ENCODE data around the gene SPSB1.

SPSB1 gene

DNA sequence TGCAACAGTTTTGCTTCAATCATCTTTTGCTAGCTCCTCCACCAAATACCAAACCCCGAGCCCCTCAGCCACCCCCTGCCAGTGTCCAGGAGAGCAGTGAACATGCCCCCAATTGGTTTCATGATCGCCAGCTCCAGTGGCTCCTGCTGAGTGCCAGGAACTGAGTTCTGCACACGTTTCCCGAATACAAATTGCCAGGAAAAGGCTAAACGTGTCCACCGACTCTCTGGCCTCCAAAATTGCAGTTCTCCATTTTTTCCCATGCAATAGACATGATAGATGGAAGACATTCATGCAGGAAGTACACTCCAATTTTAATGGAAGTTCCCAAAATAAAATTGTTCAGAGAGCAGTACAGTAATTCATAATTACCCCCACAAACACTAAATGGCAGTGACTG, 101.3 kb downstream of the SPSB1 start:
- peaks cover 3% of the 10 kb centered on the region in 2 donors for H3K4me1 Mint-ChIP-seq (ENCODE audit: low read depth in 2 of 2)

DNA sequence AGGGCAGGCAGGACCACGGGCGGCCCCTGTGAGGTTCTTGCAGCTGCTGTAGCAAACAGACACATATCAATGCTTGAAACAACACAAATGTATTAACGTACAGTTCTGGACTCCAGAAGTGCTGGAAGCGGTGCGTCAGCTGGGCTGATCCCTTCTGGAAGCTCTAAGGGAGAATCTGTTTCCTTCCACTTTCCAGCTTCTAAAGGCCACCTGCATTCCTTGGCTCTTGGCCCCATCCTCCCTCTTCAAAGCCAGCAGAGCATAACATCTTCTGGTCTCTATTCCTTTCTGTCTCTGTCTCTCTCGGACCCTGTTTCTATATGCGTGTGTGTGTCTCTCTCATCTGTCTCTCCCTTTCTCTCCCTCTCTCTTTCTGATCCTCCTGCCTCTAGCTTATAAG, 102.3 kb downstream of the SPSB1 start:
- DNase-seq (no peak), ATAC-seq (replicated peaks) (no peak)
- peaks cover 3% of the 10 kb centered on the region for H3K36me3 Mint-ChIP-seq (ENCODE audit: insufficient read depth)
- peaks cover 0 to 3% of the 10 kb centered on the region in 2 donors for H3K4me1 Mint-ChIP-seq (ENCODE audit: low read depth in 2 of 2)
- H3K27me3 Mint-ChIP-seq, result peaks cover 0 to 29% of the 10 kb centered on the region in 2 donors
- no peak overlapping the region for H3K4me3 Mint-ChIP-seq
- peaks cover 0 to 2% of the 10 kb centered on the region in 2 donors for H3K9me3 Mint-ChIP-seq
- no peak overlapping the region for H3K27ac Mint-ChIP-seq

More for the DNA sequence above, 101.3 kb downstream of the SPSB1 start:
- DNase-seq (no peak), ATAC-seq (replicated peaks) (no peak)
- peaks cover 0 to 39% of the 10 kb centered on the region in 2 donors for H3K27me3 Mint-ChIP-seq
- no peak overlapping the region for H3K27ac Mint-ChIP-seq
- H3K9me3 Mint-ChIP-seq, result peaks cover 0 to 2% of the 10 kb centered on the region in 2 donors
- no peak overlapping the region for H3K4me3 Mint-ChIP-seq
- H3K36me3 Mint-ChIP-seq (ENCODE audit: insufficient read depth), result no peaks in the 10 kb centered on the region

DNA sequence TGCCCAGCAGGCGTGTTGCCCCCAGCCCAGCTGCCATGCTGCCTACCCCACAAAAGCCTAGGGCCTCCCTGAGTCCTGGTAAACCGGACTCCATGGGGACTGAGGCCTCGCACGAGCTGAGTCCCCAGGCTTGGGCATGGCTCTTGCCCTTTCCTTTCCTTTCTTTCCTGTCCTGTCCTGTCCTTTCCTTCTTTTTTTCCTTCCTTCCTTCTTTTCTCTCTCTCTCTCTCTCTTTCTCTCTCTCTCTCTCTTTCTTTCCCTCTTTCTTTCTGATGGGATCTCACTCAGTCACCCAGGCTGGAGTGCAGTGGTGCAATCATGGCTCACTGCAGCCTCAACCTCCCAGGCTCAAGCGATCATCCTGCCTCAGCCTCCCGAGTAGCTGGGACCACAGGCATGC, 104.4 kb downstream of the SPSB1 start:
- H3K27me3 Mint-ChIP-seq, result peaks cover 0 to 14% of the 10 kb centered on the region in 2 donors
- H3K36me3 Mint-ChIP-seq (ENCODE audit: insufficient read depth), result peaks cover 3% of the 10 kb centered on the region
- H3K27ac Mint-ChIP-seq, result no peak overlapping the region

DNA sequence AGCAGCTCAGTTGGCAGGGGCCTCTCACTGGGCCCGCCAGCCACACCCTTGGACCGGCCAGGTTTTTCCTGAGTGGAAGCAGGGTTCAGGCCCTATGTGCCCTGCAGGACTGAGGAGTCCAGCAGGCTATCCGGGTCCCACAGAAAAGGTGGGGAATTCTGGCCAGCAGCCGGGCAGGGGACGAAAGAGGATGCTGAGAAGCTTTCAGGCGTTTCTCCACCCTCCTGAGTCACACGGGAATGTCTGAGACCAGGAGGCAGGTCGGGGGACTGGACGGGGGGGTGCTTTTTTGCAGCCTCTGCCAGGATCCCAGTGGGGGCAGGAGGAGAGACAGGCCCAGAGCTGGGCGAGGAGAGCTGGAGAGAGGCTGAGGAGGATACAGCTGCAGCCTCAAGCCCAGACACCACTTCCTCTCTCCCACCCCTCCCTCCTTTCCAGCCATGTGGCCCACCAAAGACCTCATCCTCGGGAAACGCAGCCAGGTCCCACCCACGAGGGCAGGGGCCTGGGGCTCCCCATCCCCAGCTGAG, 105.4 kb downstream of the SPSB1 start:
- Mint-ChIP-seq H3K27ac (no peak overlapping the region), H3K36me3 (ENCODE audit: insufficient read depth) (peaks cover 3% of the 10 kb centered on the region), H3K9me3 (peaks cover 0 to 2% of the 10 kb centered on the region in 2 donors), H3K4me3 (no peak overlapping the region), H3K4me1 (ENCODE audit: low read depth in 2 of 2) (peaks cover 3 to 5% of the 10 kb centered on the region in 2 donors), H3K27me3 (peaks cover 0 to 4% of the 10 kb centered on the region in 2 donors)
- no peak for ATAC-seq (replicated peaks)
- DNase-seq, result no peak

More for the DNA sequence above, 104.4 kb downstream of the SPSB1 start:
- H3K4me3 Mint-ChIP-seq, result no peak overlapping the region
- DNase-seq (no peak), ATAC-seq (replicated peaks) (no peak)
- peaks cover 3% of the 10 kb centered on the region in 2 donors for H3K4me1 Mint-ChIP-seq (ENCODE audit: low read depth in 2 of 2)
- peaks cover 0 to 2% of the 10 kb centered on the region in 2 donors for H3K9me3 Mint-ChIP-seq

DNA sequence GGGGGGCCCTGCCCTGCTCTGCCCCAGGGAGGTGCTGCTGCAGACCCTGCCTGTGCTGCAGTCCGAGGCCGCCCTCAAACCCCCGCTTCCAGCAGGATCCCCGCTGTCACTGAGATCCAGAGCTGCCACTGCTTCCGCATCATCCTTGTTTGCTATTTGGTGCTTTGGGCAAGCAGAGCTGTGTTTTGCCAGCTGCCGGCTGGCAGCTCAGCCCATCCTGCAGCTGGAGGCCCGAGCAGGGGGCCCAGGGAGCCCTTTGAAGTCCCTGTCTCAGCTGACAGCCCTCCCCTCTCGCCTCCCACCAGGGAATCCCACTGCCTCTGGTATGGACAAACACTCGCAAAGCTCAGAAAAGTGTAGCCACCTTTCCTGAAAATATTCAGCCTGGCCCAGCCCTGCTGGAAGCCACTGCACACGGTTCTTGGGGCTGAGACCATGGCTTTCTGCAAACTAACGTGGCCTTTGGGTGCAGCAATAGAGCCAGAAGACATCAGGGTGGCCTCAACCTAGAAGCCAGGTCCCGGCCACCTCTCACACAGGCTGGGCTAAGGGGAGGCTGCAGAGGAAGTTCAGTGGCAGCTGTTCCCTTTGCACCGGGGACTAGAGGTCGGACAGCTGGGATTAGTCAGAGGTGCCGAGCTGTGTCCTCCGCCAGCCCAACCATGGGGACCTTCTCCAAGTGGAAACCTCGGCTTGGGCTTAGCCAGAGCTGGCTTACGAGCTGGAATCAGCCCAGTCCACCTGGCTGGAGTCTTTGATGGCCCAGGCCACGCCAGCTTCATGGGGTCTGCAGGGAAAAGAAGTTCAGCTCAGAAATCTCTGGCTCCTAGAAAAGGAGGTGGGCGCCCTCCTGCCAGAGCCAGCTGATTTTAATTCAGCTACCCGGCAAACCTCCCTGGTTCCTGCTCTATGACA, 107.1 kb downstream of the SPSB1 start:
- DNase-seq (no peak), ATAC-seq (replicated peaks) (no peak)
- H3K27me3 Mint-ChIP-seq, result no peaks in the 10 kb centered on the region
- no peak overlapping the region for H3K27ac Mint-ChIP-seq
- H3K36me3 Mint-ChIP-seq (ENCODE audit: insufficient read depth), result peaks cover 3% of the 10 kb centered on the region
- H3K4me1 Mint-ChIP-seq (ENCODE audit: low read depth in 2 of 2), result peaks cover 3 to 5% of the 10 kb centered on the region in 2 donors
- H3K4me3 Mint-ChIP-seq, result no peak overlapping the region
- H3K9me3 Mint-ChIP-seq, result peaks cover 0 to 2% of the 10 kb centered on the region in 2 donors

DNA sequence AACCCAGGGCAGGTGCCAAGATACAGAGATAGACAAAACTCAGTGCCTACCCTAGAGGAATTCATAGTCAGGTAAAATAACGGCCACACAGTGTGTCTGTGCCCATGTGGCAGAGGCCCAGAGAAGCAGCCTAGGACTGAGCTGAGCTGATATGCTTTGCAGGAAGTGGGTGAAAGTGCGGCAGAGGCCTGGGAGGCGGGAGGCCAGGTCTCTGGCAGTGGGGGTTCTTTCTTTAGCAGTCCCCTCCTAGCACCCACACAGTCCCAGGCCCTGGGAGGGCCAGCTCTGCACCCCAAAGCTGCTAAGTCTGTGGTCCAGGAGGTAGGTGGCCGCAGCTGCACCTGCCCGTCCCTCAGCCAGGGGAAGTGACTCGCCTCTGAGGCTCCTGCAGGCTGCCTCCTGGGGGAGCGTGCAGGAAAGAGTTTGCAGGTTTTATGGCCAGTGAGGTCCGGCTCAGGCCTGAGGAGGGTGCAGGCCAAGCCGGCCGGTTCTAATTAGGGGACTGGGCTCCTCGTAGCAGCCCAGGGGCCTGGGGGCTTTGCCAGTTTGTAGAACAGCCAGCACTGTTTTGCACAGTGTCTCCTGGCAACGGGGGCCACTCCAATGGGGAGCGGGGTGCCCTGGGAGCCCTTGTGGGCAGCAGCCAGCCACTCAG, 107.9 kb downstream of the SPSB1 start:
- peaks cover 3% of the 10 kb centered on the region for H3K36me3 Mint-ChIP-seq (ENCODE audit: insufficient read depth)
- ATAC-seq (replicated peaks), result peak; percentile 35
- no peak overlapping the region for H3K27ac Mint-ChIP-seq
- H3K4me3 Mint-ChIP-seq, result no peak overlapping the region
- no peak for DNase-seq
- peaks cover 3 to 5% of the 10 kb centered on the region in 2 donors for H3K4me1 Mint-ChIP-seq (ENCODE audit: low read depth in 2 of 2)
- H3K9me3 Mint-ChIP-seq, result no peaks in the 10 kb centered on the region
- H3K27me3 Mint-ChIP-seq, result no peaks in the 10 kb centered on the region

DNA sequence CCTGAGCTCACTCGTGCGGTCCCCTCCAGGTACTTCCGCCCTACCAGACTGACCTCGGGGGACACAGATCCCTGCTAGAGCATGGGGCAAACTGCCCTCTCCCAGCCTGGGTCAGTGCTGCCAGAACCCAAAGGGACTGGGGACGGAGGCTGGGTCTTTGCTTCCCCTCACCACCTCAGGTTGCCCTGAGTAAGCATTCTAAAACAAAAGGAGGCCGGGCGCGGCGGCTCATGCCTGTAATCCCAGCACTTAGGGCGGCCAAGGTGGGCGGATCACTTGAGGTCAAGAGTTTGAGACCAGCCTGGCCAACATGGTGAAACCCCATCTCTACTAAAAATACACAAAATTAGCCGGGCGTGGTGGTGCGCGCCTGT, 108.4 kb downstream of the SPSB1 start:
- Mint-ChIP-seq H3K27me3 (no peaks in the 10 kb centered on the region), H3K9me3 (no peaks in the 10 kb centered on the region), H3K4me1 (ENCODE audit: low read depth in 2 of 2) (peaks cover 3 to 5% of the 10 kb centered on the region in 2 donors), H3K27ac (no peak overlapping the region), H3K4me3 (no peak overlapping the region), H3K36me3 (ENCODE audit: insufficient read depth) (peaks cover 3% of the 10 kb centered on the region)
- DNase-seq (no peak), ATAC-seq (replicated peaks) (no peak)

DNA sequence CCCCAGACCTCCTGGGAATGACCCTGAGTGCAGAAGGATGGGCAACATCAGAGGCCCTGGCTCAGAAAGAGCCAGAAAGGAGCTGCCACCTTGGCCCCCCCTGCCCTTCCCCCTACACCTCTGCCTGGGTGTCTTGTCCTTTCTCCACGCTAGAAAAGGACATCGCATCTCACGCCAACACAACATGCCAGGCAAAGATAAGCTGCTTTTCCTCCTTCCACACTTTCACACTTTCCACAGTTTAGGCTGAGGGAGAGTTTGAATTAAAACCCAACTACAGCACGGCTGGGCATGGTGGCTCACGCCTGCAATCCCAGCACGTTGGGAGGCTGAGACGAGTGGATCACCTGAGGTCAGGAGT, 109.5 kb downstream of the SPSB1 start:
- H3K27me3 Mint-ChIP-seq, result no peaks in the 10 kb centered on the region
- no peaks in the 10 kb centered on the region for H3K9me3 Mint-ChIP-seq
- peaks cover 3% of the 10 kb centered on the region for H3K36me3 Mint-ChIP-seq (ENCODE audit: insufficient read depth)
- no peak for ATAC-seq (replicated peaks)
- DNase-seq, result no peak
- no peak overlapping the region for H3K4me3 Mint-ChIP-seq
- H3K4me1 Mint-ChIP-seq (ENCODE audit: low read depth in 2 of 2), result peaks cover 3 to 5% of the 10 kb centered on the region in 2 donors
- no peak overlapping the region for H3K27ac Mint-ChIP-seq

DNA sequence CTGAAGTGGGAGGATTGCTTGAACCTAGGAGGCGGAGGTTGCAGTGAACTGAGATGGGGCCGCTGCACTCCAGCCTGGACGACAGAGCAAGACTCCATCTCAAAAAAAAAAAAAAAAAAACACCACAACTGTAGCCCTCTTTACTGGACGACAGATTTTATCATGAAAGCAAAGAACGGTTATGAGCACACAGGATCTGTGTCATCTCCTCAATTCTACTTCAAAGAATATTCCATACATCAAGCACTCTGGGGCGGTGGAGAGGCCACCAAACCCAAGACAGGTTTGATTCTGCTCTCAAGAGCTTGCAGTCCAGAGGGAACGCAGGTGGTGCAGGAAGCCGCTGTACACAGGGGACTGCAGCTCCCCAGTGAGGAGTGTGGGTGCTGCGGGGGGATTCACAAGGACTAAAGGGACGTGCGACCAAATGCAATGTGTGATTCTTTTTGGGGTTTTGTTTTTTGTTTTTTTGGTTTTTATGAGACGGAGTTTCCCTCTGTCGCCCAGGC, 110.1 kb downstream of the SPSB1 start:
- DNase-seq (no peak), ATAC-seq (replicated peaks) (no peak)
- Mint-ChIP-seq H3K4me1 (ENCODE audit: low read depth in 2 of 2) (peaks cover 3 to 5% of the 10 kb centered on the region in 2 donors), H3K27ac (no peak overlapping the region), H3K9me3 (no peaks in the 10 kb centered on the region), H3K4me3 (no peak overlapping the region), H3K27me3 (no peaks in the 10 kb centered on the region), H3K36me3 (ENCODE audit: insufficient read depth) (peaks cover 3% of the 10 kb centered on the region)

DNA sequence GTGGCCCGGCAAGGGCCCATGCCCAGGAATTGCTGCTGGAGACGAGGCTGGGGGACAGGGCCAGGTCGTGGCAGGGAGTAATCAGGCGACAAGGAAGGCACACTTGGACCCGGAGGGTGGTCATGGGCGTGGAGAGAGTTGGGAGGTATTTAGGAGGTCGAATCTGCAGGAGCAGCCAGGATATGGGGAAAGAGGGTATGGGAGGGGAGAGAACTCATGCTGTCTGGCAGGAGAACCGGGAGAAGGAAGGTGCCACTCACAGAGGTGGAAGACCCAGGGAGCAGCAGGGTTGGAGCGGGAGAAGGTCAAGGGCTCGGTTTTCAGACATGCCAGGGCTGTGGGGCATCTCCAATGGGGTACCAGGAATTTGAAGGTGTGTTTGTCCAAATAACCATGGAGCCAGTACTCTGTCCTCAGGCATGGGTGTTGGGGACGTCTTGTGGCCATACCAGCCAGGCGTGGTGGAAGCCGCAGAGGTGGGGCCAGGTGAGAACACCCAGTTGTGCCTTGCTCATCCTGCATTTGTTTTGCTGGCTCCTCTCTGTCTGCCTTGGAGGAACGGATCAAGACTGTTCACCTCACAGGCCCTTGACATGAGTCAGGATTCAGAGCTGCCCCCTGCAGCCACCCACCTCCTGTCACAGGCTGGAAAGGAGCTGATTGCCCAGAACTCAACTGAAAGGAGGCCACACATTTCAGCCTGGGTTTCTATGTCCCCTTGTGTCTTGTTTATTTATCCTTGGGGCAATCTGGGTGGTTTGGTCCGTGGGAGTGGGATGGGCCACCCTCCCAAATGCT, 111.6 kb downstream of the SPSB1 start:
- Mint-ChIP-seq H3K36me3 (ENCODE audit: insufficient read depth) (peaks cover 3% of the 10 kb centered on the region), H3K9me3 (no peaks in the 10 kb centered on the region), H3K27ac (no peak overlapping the region), H3K27me3 (no peaks in the 10 kb centered on the region), H3K4me3 (no peak overlapping the region), H3K4me1 (ENCODE audit: low read depth in 2 of 2) (peaks cover 0 to 5% of the 10 kb centered on the region in 2 donors)
- DNase-seq (no peak), ATAC-seq (replicated peaks) (no peak)

DNA sequence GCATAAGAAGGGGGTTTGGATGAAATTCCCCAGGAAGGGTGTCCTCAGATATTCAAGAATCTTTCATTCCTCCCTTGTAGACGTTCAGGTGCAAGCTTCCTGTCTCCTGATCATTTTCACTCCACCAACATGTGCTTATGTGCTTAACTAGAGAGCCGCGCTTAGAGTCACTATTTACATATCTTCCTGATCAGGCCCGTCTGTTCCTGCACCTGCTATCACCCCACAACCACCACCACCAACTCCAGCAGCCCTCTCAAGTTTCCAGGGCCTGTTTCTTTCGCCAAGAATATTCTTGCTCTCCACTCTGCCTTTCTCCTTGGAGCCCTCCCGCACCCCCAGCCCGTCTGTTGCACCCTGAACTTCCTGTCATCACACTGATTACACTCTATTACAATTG, 113.4 kb downstream of the SPSB1 start:
- Mint-ChIP-seq H3K36me3 (ENCODE audit: insufficient read depth) (peaks cover 4% of the 10 kb centered on the region), H3K9me3 (peaks cover 0 to 5% of the 10 kb centered on the region in 2 donors), H3K27me3 (no peaks in the 10 kb centered on the region), H3K27ac (no peak overlapping the region), H3K4me3 (no peak overlapping the region), H3K4me1 (ENCODE audit: low read depth in 2 of 2) (peaks cover 3 to 4% of the 10 kb centered on the region in 2 donors)
- ATAC-seq (replicated peaks) (no peak), DNase-seq (no peak)

DNA sequence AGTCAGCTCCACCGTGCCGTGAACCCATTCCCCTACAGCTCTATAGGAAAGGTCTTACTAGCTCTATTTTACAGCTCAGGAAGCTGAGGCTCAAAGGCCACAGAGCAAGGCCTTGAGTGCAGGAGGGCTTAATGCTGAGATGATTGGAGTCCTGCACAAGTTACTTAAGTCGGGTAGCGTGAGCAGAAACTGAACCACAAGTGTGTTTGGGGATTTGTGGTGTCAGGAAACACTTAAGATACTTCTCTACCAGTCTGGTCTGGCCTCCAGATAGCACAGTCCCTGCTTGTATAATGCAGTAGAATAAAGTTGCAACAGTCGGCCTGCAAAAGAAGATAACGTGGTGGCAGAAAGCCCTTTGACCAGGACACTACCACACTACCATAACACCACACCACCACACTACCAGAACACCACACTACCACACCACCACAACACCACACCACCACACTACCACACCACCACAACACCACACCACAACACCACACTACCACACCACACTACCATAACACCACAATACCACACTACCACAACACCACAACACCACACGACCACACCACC, 118.1 kb downstream of the SPSB1 start:
- peaks cover 14 to 16% of the 10 kb centered on the region in 2 donors for H3K4me1 Mint-ChIP-seq (ENCODE audit: low read depth in 2 of 2)
- peaks cover 0 to 8% of the 10 kb centered on the region in 2 donors for H3K9me3 Mint-ChIP-seq
- peak overlapping the region; percentile 77 to 83 for H3K27ac Mint-ChIP-seq
- peak overlapping the region; percentile 5 to 15 for H3K4me3 Mint-ChIP-seq
- DNase-seq (peak in 1 of 3 experiments; percentile 5), ATAC-seq (replicated peaks) (peak; percentile 23)
- no peaks in the 10 kb centered on the region for H3K27me3 Mint-ChIP-seq
- peaks cover 12% of the 10 kb centered on the region for H3K36me3 Mint-ChIP-seq (ENCODE audit: insufficient read depth)
